ENCODE data around the gene SDC1. TPM values are rescaled to one million over a fixed set of nuclear protein-coding genes. Genes with fewer than 3 reads are reported as not detected.

The SDC1 gene
- total RNA-seq, 1 donor from 2014 or later = 0.59 TPM

DNA sequence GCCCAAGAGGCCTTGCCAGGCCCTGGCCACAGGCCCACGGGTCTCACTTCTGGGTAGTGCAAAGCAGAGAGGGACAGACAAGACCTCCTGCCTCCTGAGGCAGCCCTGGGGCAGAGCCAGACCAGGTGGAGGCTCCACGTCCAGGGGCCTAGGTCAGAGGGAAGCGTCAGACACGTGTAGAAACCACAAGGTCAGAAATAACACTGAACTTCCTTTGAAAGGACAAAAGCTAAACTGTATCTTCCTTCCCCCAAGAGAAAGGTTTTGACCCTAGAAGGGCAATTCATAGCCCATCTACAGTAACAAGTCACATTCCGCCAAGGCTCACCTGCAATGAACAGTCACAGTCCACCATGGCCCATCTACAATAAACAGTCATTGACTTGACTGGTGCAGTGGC is 17.9 kb downstream of the SDC1 start:
- Mint-ChIP-seq H3K9me3 (no peaks in the 10 kb centered on the region), H3K27me3 (ENCODE audit: low read depth) (no peaks in the 10 kb centered on the region), H3K36me3 (ENCODE audit: low read depth) (no peaks in the 10 kb centered on the region), H3K4me3 (ENCODE audit: low read depth) (no peak overlapping the region), H3K27ac (no peak overlapping the region), H3K4me1 (ENCODE audit: low read depth) (no peaks in the 10 kb centered on the region)
- no peak for DNase-seq (ENCODE audit: low spot score)
- intact Hi-C loops (cut with micrococcal nuclease) = no loop called here

- no peak for DNase-seq (ENCODE audit: low spot score)
- intact Hi-C loops (cut with micrococcal nuclease) = no loop called here
- Mint-ChIP-seq H3K4me1 (ENCODE audit: low read depth) (no peaks in the 10 kb centered on the region), H3K36me3 (ENCODE audit: low read depth) (no peaks in the 10 kb centered on the region), H3K4me3 (ENCODE audit: low read depth) (no peak overlapping the region), H3K27ac (no peak overlapping the region), H3K9me3 (no peaks in the 10 kb centered on the region), H3K27me3 (ENCODE audit: low read depth) (no peaks in the 10 kb centered on the region)
Observed at GRCh38 chr2:20205915-20206524, 18.9 kb downstream of the SDC1 start.

DNA sequence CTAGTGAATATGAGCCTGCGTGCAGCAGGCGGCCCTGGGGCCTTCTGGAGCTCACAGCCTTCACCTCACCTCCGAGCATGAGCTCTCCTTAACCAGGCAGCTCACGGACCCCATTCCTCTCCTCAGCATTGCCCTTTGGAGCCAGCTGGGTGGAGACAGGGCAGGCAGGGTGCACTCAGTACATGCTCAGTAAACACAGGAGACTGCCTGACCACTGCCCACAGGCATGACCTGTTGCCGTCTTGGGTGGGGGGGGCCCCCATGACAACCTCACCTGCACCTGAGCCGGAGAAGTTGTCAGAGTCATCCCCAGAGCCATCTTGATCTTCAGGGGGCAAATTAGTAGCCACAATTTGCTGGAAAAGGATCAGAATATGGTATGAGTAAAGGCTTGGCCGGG is 19.9 kb downstream of the SDC1 start:
- intact Hi-C loops (cut with micrococcal nuclease) = no loop called here
- Mint-ChIP-seq H3K4me3 (ENCODE audit: low read depth) (no peak overlapping the region), H3K4me1 (ENCODE audit: low read depth) (no peaks in the 10 kb centered on the region)

GRCh38 chr2:20203521-20204225 is 21.3 kb downstream of the SDC1 start:
- Mint-ChIP-seq H3K36me3 (ENCODE audit: low read depth) (no peaks in the 10 kb centered on the region), H3K4me3 (ENCODE audit: low read depth) (no peak overlapping the region), H3K27me3 (ENCODE audit: low read depth) (no peaks in the 10 kb centered on the region), H3K27ac (no peak overlapping the region), H3K9me3 (no peaks in the 10 kb centered on the region), H3K4me1 (ENCODE audit: low read depth) (no peaks in the 10 kb centered on the region)
- intact Hi-C loops (cut with micrococcal nuclease) = no loop called here
- no peak for DNase-seq (ENCODE audit: low spot score)

More for the DNA sequence above, 19.9 kb downstream of the SDC1 start:
- Mint-ChIP-seq H3K27me3 (ENCODE audit: low read depth) (no peaks in the 10 kb centered on the region), H3K36me3 (ENCODE audit: low read depth) (no peaks in the 10 kb centered on the region), H3K9me3 (no peaks in the 10 kb centered on the region), H3K27ac (no peak overlapping the region)
- no peak for DNase-seq (ENCODE audit: low spot score)

DNA sequence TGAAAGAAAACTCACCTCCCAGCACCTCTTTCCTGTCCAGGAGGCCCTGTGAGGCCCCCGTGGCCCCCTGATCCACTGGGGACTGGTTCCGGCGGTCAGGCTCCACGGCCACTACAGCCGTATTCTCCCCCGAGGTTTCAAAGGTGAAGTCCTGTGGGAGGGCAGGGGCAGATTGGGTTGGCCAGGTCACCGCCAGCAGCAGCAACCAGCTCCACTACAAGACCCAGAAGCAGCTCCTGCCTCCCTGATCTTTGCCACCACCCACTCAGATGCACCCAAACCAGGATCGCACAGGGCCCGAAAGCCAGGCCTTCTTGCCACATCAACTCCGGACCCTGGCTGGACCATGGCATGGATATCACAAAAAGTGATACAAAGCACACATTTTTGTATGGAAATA is 21.9 kb downstream of the SDC1 start:
- Mint-ChIP-seq H3K27me3 (ENCODE audit: low read depth) (no peaks in the 10 kb centered on the region), H3K36me3 (ENCODE audit: low read depth) (no peaks in the 10 kb centered on the region), H3K27ac (no peak overlapping the region), H3K4me3 (ENCODE audit: low read depth) (no peak overlapping the region), H3K4me1 (ENCODE audit: low read depth) (no peaks in the 10 kb centered on the region), H3K9me3 (no peaks in the 10 kb centered on the region)
- intact Hi-C loops (cut with micrococcal nuclease) = no loop called here
- no peak for DNase-seq (ENCODE audit: low spot score)

GRCh38 chr2:20201671-20202070 is 23.3 kb downstream of the SDC1 start:
- Mint-ChIP-seq H3K27me3 (ENCODE audit: low read depth) (no peaks in the 10 kb centered on the region), H3K4me1 (ENCODE audit: low read depth) (no peaks in the 10 kb centered on the region)

DNA sequence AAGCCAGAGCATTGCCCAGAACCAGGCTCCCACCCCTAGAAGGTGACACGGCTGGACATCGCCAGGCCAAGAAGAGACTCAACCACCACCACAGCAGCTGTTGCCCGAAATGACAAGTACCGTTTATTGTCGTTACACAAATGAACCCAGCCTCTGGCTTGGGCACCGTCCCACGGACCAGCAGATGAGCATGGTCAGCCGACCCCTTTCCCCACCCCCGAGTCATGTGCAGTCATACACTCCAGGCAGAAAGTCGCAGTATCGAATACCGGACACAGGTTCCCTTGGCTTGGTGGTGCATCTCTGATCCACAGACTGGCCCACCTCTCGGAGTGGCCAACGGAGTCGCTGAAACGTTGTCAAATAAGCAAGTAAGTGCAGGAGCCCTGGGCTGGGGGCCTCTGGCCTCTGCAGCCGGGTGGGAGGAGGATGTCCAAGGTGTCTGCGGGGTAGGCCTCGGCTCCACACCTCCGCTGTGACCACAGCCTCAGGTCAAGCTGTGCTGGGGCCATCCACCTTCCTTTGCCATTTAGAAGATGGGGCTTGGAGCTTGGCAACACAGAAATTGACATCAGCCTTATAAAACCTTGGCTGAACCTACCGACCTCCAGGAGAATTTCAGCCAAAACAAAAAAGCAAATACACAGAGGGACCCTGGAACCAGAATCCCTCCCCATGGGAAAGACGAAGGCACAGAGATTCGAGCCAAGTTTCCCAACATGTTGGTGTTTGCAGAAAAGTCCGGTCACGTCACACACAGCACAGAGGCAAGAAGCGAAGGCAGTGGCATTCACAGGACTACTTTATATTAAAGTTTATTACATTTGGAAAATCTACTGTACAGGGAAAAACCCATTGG is 24.0 kb downstream of the SDC1 start:
- no peak overlapping the region for H3K27ac Mint-ChIP-seq
- H3K4me3 Mint-ChIP-seq (ENCODE audit: low read depth) = no peak overlapping the region
- no peaks in the 10 kb centered on the region for H3K9me3 Mint-ChIP-seq
- intact Hi-C loops (cut with micrococcal nuclease) = no loop called here
- no peaks in the 10 kb centered on the region for H3K36me3 Mint-ChIP-seq (ENCODE audit: low read depth)
- H3K4me1 Mint-ChIP-seq (ENCODE audit: low read depth) = no peaks in the 10 kb centered on the region
- H3K27me3 Mint-ChIP-seq (ENCODE audit: low read depth) = no peaks in the 10 kb centered on the region
- no peak for DNase-seq (ENCODE audit: low spot score)

More at GRCh38 chr2:20201671-20202070, 23.3 kb downstream of the SDC1 start:
- no peak overlapping the region for H3K4me3 Mint-ChIP-seq (ENCODE audit: low read depth)
- intact Hi-C loops (cut with micrococcal nuclease) = no loop called here
- DNase-seq (ENCODE audit: low spot score) = no peak
- no peak overlapping the region for H3K27ac Mint-ChIP-seq
- no peaks in the 10 kb centered on the region for H3K9me3 Mint-ChIP-seq
- no peaks in the 10 kb centered on the region for H3K36me3 Mint-ChIP-seq (ENCODE audit: low read depth)

- Mint-ChIP-seq H3K36me3 (ENCODE audit: low read depth) (no peaks in the 10 kb centered on the region), H3K27ac (no peak overlapping the region), H3K27me3 (ENCODE audit: low read depth) (no peaks in the 10 kb centered on the region), H3K9me3 (no peaks in the 10 kb centered on the region), H3K4me3 (ENCODE audit: low read depth) (no peak overlapping the region), H3K4me1 (ENCODE audit: low read depth) (no peaks in the 10 kb centered on the region)
- no peak for DNase-seq (ENCODE audit: low spot score)
- intact Hi-C loops (cut with micrococcal nuclease) = no loop called here
Observed at GRCh38 chr2:20199633-20200270, 25.2 kb downstream of the SDC1 start.

GRCh38 chr2:20198796-20199632 is 25.9 kb downstream of the SDC1 start:
- H3K36me3 Mint-ChIP-seq (ENCODE audit: low read depth) = no peaks in the 10 kb centered on the region
- no peaks in the 10 kb centered on the region for H3K4me1 Mint-ChIP-seq (ENCODE audit: low read depth)
- no peak overlapping the region for H3K4me3 Mint-ChIP-seq (ENCODE audit: low read depth)
- H3K27me3 Mint-ChIP-seq (ENCODE audit: low read depth) = no peaks in the 10 kb centered on the region
- H3K9me3 Mint-ChIP-seq = no peaks in the 10 kb centered on the region
- no peak for DNase-seq (ENCODE audit: low spot score)
- H3K27ac Mint-ChIP-seq = no peak overlapping the region
- intact Hi-C loops (cut with micrococcal nuclease) = no loop called here

DNA sequence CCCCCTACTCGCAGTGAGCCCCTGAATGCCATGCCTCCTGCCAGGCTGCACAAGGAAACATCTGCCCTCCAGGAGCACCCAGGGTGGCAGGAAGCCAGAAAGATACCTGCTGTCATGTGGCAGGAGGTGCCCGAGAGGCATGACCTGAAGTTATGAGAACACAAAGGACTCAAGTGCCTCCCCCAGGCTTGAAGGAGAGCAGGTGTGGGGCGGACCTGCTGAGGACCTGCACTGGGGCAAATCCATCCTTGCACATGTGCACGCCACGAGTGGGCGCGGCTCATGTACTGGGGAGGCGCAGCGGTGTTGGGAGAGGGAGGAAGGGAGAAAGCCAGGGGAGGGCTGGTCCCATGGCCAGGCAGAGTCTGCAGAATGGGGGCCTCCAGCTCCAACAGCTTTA is 26.9 kb downstream of the SDC1 start:
- Mint-ChIP-seq H3K27me3 (ENCODE audit: low read depth) (no peaks in the 10 kb centered on the region), H3K27ac (no peak overlapping the region), H3K9me3 (no peaks in the 10 kb centered on the region)

DNA sequence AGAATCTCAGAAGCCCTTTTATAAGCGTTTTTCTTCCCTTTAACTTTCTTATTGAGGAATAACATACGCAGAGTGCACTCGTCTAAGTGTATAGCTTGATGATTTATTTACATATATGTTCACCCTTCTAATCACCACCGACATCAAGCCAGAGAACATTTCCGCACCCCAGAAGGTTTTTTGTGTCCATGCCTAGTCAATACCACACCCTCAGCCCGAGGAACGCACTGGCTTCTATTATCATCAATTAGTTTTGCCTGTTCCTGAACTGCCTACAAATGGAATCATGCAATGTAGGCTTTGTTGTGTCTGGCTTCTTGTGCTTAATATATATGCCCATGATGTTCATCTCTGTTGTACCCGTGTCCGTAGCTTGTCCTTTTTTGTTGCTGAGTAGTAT is 27.7 kb downstream of the SDC1 start:
- no peaks in the 10 kb centered on the region for H3K27me3 Mint-ChIP-seq (ENCODE audit: low read depth)
- no peaks in the 10 kb centered on the region for H3K36me3 Mint-ChIP-seq (ENCODE audit: low read depth)
- no peaks in the 10 kb centered on the region for H3K9me3 Mint-ChIP-seq
- no peaks in the 10 kb centered on the region for H3K4me1 Mint-ChIP-seq (ENCODE audit: low read depth)
- H3K4me3 Mint-ChIP-seq (ENCODE audit: low read depth) = no peak overlapping the region
- intact Hi-C loops (cut with micrococcal nuclease) = no loop called here
- no peak overlapping the region for H3K27ac Mint-ChIP-seq
- DNase-seq (ENCODE audit: low spot score) = no peak

More for the DNA sequence above, 26.9 kb downstream of the SDC1 start:
- H3K4me1 Mint-ChIP-seq (ENCODE audit: low read depth) = no peaks in the 10 kb centered on the region
- no peak overlapping the region for H3K4me3 Mint-ChIP-seq (ENCODE audit: low read depth)
- H3K36me3 Mint-ChIP-seq (ENCODE audit: low read depth) = no peaks in the 10 kb centered on the region
- DNase-seq (ENCODE audit: low spot score) = no peak
- intact Hi-C loops (cut with micrococcal nuclease) = no loop called here

GRCh38 chr2:20196657-20197161 is 28.2 kb downstream of the SDC1 start:
- DNase-seq (ENCODE audit: low spot score) = no peak
- Mint-ChIP-seq H3K4me3 (ENCODE audit: low read depth) (no peak overlapping the region), H3K27me3 (ENCODE audit: low read depth) (no peaks in the 10 kb centered on the region), H3K27ac (no peak overlapping the region), H3K4me1 (ENCODE audit: low read depth) (no peaks in the 10 kb centered on the region), H3K9me3 (no peaks in the 10 kb centered on the region), H3K36me3 (ENCODE audit: low read depth) (no peaks in the 10 kb centered on the region)
- intact Hi-C loops (cut with micrococcal nuclease) = no loop called here

Data from activated T-helper 2 cell treated with anti-CD3 and anti-CD28 coated beads, Interferon-gamma antibody, Interleukin-2, Interleukin-4, amounts not matched to agents 10 μg/mL and 5 μg/mL and 100 μg/mL, durations not matched to agents 14 hours and 24 hours and 36 hours (primary cell).